HEK293 (cell line): Measurements from ENCODE around the gene MPPED1.

Source experiments
- GLI4 ChIP-seq: fragments of 450-650 bp; formaldehyde crosslinking; IDR thresholded peaks from 2 replicates; pipeline ENCODE4 v1.5.1; 2016; ENCODE audit warnings: missing biosample characterization, missing genetic modification characterization
- SP3 ChIP-seq: fragments of 450-650 bp; formaldehyde crosslinking; IDR thresholded peaks from 2 replicates; pipeline ENCODE4 v1.5.1; 2016; ENCODE audit warnings: missing biosample characterization, missing genetic modification characterization
- YY1 ChIP-seq: fragments of 450-650 bp; formaldehyde crosslinking; IDR thresholded peaks from 2 replicates; pipeline ENCODE4 v1.5.1; 2018; ENCODE audit warnings: missing biosample characterization, missing genetic modification characterization
- ZNF138 ChIP-seq: fragments of 450-650 bp; formaldehyde crosslinking; IDR thresholded peaks from 2 replicates; pipeline ENCODE4 v1.5.1; 2016; ENCODE audit warnings: missing biosample characterization, missing genetic modification characterization, borderline replicate concordance
- ZNF248 ChIP-seq: fragments of 450-650 bp; formaldehyde crosslinking; IDR thresholded peaks from 2 replicates; pipeline ENCODE4 v1.5.1; 2017; ENCODE audit warnings: missing biosample characterization, missing genetic modification characterization
- ZNF274 ChIP-seq, 2 experiments: fragments of 200-500 bp in 1 of 2; fragments of 450-650 bp in 1 of 2; sonication (Bioruptor generic) in 1 of 2; formaldehyde crosslinking in 1 of 2; IDR thresholded peaks; 2 replicates each; pipeline versions ENCODE4 v1.5.1 to v1.6.1; 2014 to 2016; ENCODE audit warnings: borderline replicate concordance in 1 of 2, inconsistent platforms in 1 of 2, low read length in 1 of 2, missing biosample characterization in 1 of 2, missing genetic modification characterization in 1 of 2
- ZNF501 ChIP-seq: fragments of 450-650 bp; formaldehyde crosslinking; IDR thresholded peaks from 2 replicates; pipeline ENCODE4 v1.5.1; 2016; ENCODE audit warnings: missing biosample characterization, missing genetic modification characterization
- TF ChIP-seq, protein P1 (sequence below): fragments of 450-650 bp; formaldehyde crosslinking; IDR thresholded peaks from 2 replicates; pipeline ENCODE4 v1.5.1; 2017; ENCODE audit warnings: missing biosample characterization, missing genetic modification characterization
- TF ChIP-seq, protein P2 (sequence below): fragments of 450-650 bp; formaldehyde crosslinking; IDR thresholded peaks from 2 replicates; pipeline ENCODE4 v1.5.1; 2016; ENCODE audit warnings: missing biosample characterization, missing genetic modification characterization
- TF ChIP-seq, protein P3 (sequence below): fragments of 450-650 bp; formaldehyde crosslinking; IDR thresholded peaks from 2 replicates; pipeline ENCODE4 v1.5.1; 2016; ENCODE audit warnings: missing biosample characterization, missing genetic modification characterization, low read depth

DNA sequence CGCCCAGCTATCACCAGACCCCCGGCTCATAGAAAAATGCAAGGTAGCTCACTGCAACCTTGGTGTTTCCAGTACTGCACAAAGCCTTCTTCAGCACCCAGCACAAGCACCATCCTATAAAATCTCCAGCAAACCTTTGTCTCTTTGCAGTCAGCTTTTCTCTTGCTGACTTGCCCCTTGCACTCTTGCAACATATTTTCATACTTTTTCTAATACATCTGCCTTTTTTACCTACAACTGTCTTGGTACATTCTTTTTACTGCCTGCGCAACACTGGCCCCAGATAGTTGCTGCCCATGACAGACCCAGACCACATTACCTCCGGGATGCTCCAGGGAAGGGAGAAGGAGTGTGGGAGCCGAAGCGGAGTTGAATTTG, 142.4 kb downstream of the MPPED1 start:
- TF ChIP-seq GLI4 (no peak), SP3 (tag by site-specific recombination) (no peak), ZNF248 (tag by site-specific recombination) (no peak), YY1 (tag by site-specific recombination) (no peak), ZNF501 (no peak), ZNF274 (IDR thresholded peaks at IDR 0.05; ENCODE audit: low read length) (no peak), ZNF274 (tag by site-specific recombination; IDR thresholded peaks at IDR 0.05; ENCODE audit: borderline replicate concordance) (no peak), ZNF138 (no peak)
- TF ChIP-seq, protein P1, sequence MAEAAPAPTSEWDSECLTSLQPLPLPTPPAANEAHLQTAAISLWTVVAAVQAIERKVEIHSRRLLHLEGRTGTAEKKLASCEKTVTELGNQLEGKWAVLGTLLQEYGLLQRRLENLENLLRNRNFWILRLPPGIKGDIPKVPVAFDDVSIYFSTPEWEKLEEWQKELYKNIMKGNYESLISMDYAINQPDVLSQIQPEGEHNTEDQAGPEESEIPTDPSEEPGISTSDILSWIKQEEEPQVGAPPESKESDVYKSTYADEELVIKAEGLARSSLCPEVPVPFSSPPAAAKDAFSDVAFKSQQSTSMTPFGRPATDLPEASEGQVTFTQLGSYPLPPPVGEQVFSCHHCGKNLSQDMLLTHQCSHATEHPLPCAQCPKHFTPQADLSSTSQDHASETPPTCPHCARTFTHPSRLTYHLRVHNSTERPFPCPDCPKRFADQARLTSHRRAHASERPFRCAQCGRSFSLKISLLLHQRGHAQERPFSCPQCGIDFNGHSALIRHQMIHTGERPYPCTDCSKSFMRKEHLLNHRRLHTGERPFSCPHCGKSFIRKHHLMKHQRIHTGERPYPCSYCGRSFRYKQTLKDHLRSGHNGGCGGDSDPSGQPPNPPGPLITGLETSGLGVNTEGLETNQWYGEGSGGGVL, result no peak
- TF ChIP-seq, protein P2, sequence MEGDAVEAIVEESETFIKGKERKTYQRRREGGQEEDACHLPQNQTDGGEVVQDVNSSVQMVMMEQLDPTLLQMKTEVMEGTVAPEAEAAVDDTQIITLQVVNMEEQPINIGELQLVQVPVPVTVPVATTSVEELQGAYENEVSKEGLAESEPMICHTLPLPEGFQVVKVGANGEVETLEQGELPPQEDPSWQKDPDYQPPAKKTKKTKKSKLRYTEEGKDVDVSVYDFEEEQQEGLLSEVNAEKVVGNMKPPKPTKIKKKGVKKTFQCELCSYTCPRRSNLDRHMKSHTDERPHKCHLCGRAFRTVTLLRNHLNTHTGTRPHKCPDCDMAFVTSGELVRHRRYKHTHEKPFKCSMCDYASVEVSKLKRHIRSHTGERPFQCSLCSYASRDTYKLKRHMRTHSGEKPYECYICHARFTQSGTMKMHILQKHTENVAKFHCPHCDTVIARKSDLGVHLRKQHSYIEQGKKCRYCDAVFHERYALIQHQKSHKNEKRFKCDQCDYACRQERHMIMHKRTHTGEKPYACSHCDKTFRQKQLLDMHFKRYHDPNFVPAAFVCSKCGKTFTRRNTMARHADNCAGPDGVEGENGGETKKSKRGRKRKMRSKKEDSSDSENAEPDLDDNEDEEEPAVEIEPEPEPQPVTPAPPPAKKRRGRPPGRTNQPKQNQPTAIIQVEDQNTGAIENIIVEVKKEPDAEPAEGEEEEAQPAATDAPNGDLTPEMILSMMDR (tag by site-specific recombination), result no peak
- TF ChIP-seq, protein P3, sequence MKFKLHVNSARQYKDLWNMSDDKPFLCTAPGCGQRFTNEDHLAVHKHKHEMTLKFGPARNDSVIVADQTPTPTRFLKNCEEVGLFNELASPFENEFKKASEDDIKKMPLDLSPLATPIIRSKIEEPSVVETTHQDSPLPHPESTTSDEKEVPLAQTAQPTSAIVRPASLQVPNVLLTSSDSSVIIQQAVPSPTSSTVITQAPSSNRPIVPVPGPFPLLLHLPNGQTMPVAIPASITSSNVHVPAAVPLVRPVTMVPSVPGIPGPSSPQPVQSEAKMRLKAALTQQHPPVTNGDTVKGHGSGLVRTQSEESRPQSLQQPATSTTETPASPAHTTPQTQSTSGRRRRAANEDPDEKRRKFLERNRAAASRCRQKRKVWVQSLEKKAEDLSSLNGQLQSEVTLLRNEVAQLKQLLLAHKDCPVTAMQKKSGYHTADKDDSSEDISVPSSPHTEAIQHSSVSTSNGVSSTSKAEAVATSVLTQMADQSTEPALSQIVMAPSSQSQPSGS (tag by site-specific recombination), result no peak
